C4-2B (cell line): ENCODE data around the gene LSM12.
A peak's percentile ranks its signal among the peaks of the same experiment; 100 is the strongest.

Source experiments
- H3K27ac ChIP-seq: fragments of 450-650 bp; 2 replicates; pipeline ENCODE4 v1.5.1; 2017
- CTCF ChIP-seq: fragments of 450-650 bp; conservative IDR thresholded peaks from 2 replicates; pipeline ENCODE4 v1.5.1; 2017; ENCODE audit warnings: mild to moderate bottlenecking
- ZFX ChIP-seq: fragments of 450-650 bp; IDR thresholded peaks from 2 replicates; pipeline ENCODE4 v1.6.1; 2017

Gene LSM12

GRCh38 chr17:44110823-44111633, 44.6 kb upstream of the LSM12 start:
- peak overlapping the region; percentile 47 for H3K27ac ChIP-seq
- TF ChIP-seq ZFX (no peak), CTCF (no peak)

- no peak for TF ChIP-seq ZFX
- no peak for TF ChIP-seq CTCF
- H3K27ac ChIP-seq: peak overlapping the region; percentile 47
Measured at GRCh38 chr17:44110011-44110686, 43.7 kb upstream of the LSM12 start.

GRCh38 chr17:44109312-44109630, 42.8 kb upstream of the LSM12 start:
- TF ChIP-seq ZFX (no peak), CTCF (no peak)
- no peak overlapping the region for H3K27ac ChIP-seq

- TF ChIP-seq CTCF: no peak
- no peak for TF ChIP-seq ZFX
Measured at GRCh38 chr17:44108440-44109311, 42.2 kb upstream of the LSM12 start.

GRCh38 chr17:44106801-44107200, 40.3 kb upstream of the LSM12 start:
- TF ChIP-seq CTCF: no peak
- no peak for TF ChIP-seq ZFX
- no peak overlapping the region for H3K27ac ChIP-seq

More at GRCh38 chr17:44108440-44109311, 42.2 kb upstream of the LSM12 start:
- no peak overlapping the region for H3K27ac ChIP-seq

GRCh38 chr17:44105941-44106340, 39.5 kb upstream of the LSM12 start:
- TF ChIP-seq ZFX (no peak), CTCF (no peak)
- no peak overlapping the region for H3K27ac ChIP-seq
